HUES6 (cell line): ENCODE measurements around the gene G6PD.

ENCODE experiments used
- H3K27ac ChIP-seq: 2 replicates; pipeline ENCODE4 v1.7.0; 2013; ENCODE audit warnings: low read depth, mild to moderate bottlenecking, low read length, inconsistent platforms
- H3K27me3 ChIP-seq: 2 replicates; pipeline ENCODE4 v1.6.1; 2013; ENCODE audit warnings: low read length; ENCODE audit not compliant: control insufficient read depth, insufficient read depth
- H3K36me3 ChIP-seq: 2 replicates; pipeline ENCODE4 v1.6.1; 2013; ENCODE audit warnings: low read length; ENCODE audit not compliant: control insufficient read depth, insufficient read depth
- H3K4me1 ChIP-seq: 2 replicates; pipeline ENCODE4 v1.6.1; 2013; ENCODE audit warnings: low read length; ENCODE audit not compliant: control insufficient read depth, insufficient read depth
- H3K4me3 ChIP-seq: 2 replicates; pipeline ENCODE4 v1.5.1; 2013; ENCODE audit warnings: low read depth, low read length
- H3K9ac ChIP-seq: one replicate; pipeline ENCODE4 v1.6.1; 2013; ENCODE audit warnings: mild to moderate bottlenecking, low read length
- H3K9me3 ChIP-seq: 2 replicates; pipeline ENCODE4 v1.6.1; 2013; ENCODE audit warnings: low read depth, low read length; ENCODE audit not compliant: control insufficient read depth, insufficient read depth

Gene G6PD

GRCh38 chrX:154513716-154514115, 32.9 kb downstream of the G6PD start:
- Histone ChIP-seq H3K4me1 (peaks cover 18% of the 10 kb centered on the region), H3K27ac (no peak overlapping the region), H3K9ac (no peak overlapping the region), H3K36me3 (peaks cover 13% of the 10 kb centered on the region; the same call in 1 of the 2 replicates), H3K27me3 (no peaks in the 10 kb centered on the region), H3K9me3 (peaks cover 10% of the 10 kb centered on the region; the same call in 1 of the 2 replicates), H3K4me3 (no peak overlapping the region)

- peaks cover 15% of the 10 kb centered on the region; the same call in 1 of the 2 replicates for H3K9me3 ChIP-seq
These were observed 33.6 kb downstream of the G6PD start for GRCh38 chrX:154512879-154513553.

DNA sequence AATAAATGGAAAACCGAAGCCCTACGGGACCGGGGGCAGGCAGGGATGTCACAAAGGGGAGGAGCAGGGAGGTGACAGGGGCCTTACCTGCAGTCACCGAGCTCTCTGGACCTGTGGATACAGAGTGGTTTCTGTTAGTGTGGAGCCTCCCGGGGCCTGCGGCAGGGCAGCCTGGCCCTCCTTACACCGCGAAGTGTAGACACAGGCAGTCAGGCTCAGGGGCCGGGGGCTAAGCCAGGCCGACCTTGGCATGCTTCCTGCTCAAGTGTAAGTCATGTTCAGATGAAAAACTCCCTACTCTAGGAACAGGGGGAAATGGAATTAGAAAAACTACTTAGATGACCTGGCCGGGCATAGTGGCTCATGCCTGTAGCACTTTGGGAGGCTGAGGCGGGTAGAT, 34.9 kb downstream of the G6PD start:
- Histone ChIP-seq H3K9me3 (peaks cover 21% of the 10 kb centered on the region; the same call in 1 of the 2 replicates), H3K27me3 (no peaks in the 10 kb centered on the region), H3K27ac (no peak overlapping the region), H3K9ac (no peak overlapping the region), H3K4me3 (no peak overlapping the region), H3K4me1 (peaks cover 4% of the 10 kb centered on the region; the same call in 1 of the 2 replicates), H3K36me3 (peaks cover 25% of the 10 kb centered on the region)

More at GRCh38 chrX:154512879-154513553, 33.6 kb downstream of the G6PD start:
- H3K4me3 ChIP-seq = no peak overlapping the region
- H3K4me1 ChIP-seq = peaks cover 15% of the 10 kb centered on the region
- H3K36me3 ChIP-seq = peaks cover 17% of the 10 kb centered on the region
- H3K9ac ChIP-seq = no peak overlapping the region
- H3K27ac ChIP-seq = no peak overlapping the region
- H3K27me3 ChIP-seq = no peaks in the 10 kb centered on the region

DNA sequence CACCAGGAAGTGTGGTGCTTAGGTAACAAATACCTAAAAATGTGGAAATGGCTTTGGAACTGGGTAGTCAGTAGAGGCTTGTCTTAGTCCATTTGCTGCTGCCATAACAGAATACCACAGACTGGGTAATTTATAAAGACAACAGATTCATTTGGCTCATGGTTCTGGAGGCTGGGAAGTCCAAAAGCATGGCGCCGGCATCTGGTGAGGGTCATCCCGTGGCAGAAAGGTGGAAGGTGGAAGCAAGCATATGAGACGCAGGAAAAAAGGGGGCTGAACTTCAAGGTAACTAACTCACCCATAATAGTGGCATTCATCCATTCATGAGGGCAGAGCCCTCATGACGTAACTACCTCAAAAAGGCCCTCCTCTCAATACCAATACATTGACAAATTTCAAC, 37.2 kb downstream of the G6PD start:
- no peak overlapping the region for H3K4me3 ChIP-seq
- H3K9me3 ChIP-seq = peaks cover 30% of the 10 kb centered on the region; the same call in 1 of the 2 replicates
- no peak overlapping the region for H3K9ac ChIP-seq
- no peaks in the 10 kb centered on the region; the same call in 1 of the 2 replicates for H3K4me1 ChIP-seq
- no peaks in the 10 kb centered on the region for H3K27me3 ChIP-seq
- H3K36me3 ChIP-seq = peaks cover 44% of the 10 kb centered on the region
- no peak overlapping the region for H3K27ac ChIP-seq

GRCh38 chrX:154508384-154508745, 38.3 kb downstream of the G6PD start:
- Histone ChIP-seq H3K36me3 (peaks cover 44% of the 10 kb centered on the region), H3K9me3 (peaks cover 26% of the 10 kb centered on the region; the same call in 1 of the 2 replicates), H3K4me1 (no peaks in the 10 kb centered on the region; the same call in 1 of the 2 replicates), H3K27me3 (no peaks in the 10 kb centered on the region), H3K27ac (no peak overlapping the region), H3K4me3 (no peak overlapping the region; the same call in 1 of the 2 replicates), H3K9ac (no peak overlapping the region)

GRCh38 chrX:154507673-154508383, 38.8 kb downstream of the G6PD start:
- H3K36me3 ChIP-seq = peaks cover 44% of the 10 kb centered on the region
- H3K27ac ChIP-seq = no peak overlapping the region
- no peaks in the 10 kb centered on the region for H3K27me3 ChIP-seq
- peaks cover 28% of the 10 kb centered on the region; the same call in 1 of the 2 replicates for H3K9me3 ChIP-seq
- H3K4me3 ChIP-seq = no peak overlapping the region
- H3K4me1 ChIP-seq = no peaks in the 10 kb centered on the region; the same call in 1 of the 2 replicates
- H3K9ac ChIP-seq = no peak overlapping the region

DNA sequence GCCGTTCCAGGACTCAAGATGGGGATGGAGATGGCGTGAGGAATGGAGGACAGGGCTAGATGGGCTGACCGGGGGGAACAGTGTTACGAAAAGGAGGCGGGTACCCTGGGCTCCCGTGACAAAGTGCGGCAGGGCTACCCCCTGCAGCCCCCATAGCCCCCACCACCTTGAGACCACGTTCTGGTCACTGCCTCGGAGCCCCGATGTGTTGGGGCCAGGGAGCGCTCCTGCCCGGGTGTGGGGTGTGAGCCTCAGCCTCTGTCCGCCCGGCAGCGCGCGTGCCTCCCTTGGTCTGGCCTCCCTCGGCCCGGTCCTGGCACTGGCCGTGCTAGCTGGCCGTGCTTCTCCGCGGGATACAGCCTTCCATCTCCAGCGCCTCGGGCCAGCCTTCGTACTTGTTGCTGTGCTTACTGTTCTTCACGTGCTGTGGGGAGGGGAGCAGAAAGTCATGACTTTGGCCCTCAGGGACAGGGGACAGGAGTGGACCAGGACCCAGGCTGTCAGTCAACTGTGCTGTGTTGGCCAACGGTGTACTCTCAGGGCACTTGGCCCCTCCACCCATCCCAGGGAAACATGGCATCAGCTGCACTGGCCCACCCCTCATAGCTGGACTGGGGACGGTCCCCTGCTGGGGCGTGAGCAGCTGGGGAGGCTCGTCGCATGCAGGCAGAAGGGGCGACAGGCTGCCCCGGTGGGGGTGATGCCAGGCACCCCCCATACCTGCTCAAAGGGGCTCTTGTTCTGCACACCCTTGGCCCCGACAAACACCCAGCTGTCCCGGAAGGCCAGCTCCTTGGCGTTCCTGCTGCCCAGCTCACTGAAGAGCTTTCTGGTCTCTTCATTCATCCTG, 39.9 kb downstream of the G6PD start:
- no peak overlapping the region for H3K4me3 ChIP-seq
- H3K9me3 ChIP-seq = peaks cover 32% of the 10 kb centered on the region; the same call in 1 of the 2 replicates
- peaks cover 44% of the 10 kb centered on the region for H3K36me3 ChIP-seq
- H3K27me3 ChIP-seq = no peaks in the 10 kb centered on the region
- H3K27ac ChIP-seq = no peak overlapping the region
- no peak overlapping the region for H3K9ac ChIP-seq
- no peaks in the 10 kb centered on the region; the same call in 1 of the 2 replicates for H3K4me1 ChIP-seq

GRCh38 chrX:154505734-154506133, 40.9 kb downstream of the G6PD start:
- no peak overlapping the region for H3K27ac ChIP-seq
- H3K9me3 ChIP-seq = peaks cover 33% of the 10 kb centered on the region; the same call in 1 of the 2 replicates
- no peak overlapping the region for H3K4me3 ChIP-seq

DNA sequence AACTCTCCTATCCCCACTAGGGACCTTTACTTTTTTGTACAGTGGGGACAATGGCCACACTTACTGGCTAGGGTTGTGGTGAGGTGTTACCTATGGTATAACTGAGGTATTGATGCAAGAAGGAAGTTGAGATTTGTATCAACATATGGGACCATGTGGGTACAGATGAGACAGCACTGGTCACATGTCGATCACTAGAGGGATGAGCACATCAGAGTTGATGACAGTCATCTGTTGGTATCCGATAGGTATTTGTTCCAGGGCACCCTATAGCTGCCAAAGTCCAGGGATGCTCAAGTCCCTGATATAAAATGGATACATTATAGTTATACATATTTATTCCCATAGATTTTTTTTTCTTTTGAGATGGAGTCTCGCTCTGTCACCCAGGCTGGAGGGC, 43.7 kb downstream of the G6PD start:
- Histone ChIP-seq H3K4me3 (no peak overlapping the region), H3K9ac (no peak overlapping the region), H3K4me1 (no peaks in the 10 kb centered on the region; the same call in 1 of the 2 replicates), H3K36me3 (peaks cover 27% of the 10 kb centered on the region), H3K27ac (no peak overlapping the region), H3K9me3 (peaks cover 24% of the 10 kb centered on the region; the same call in 1 of the 2 replicates), H3K27me3 (no peaks in the 10 kb centered on the region)

More at GRCh38 chrX:154505734-154506133, 40.9 kb downstream of the G6PD start:
- Histone ChIP-seq H3K27me3 (no peaks in the 10 kb centered on the region), H3K36me3 (peaks cover 44% of the 10 kb centered on the region), H3K4me1 (no peaks in the 10 kb centered on the region; the same call in 1 of the 2 replicates), H3K9ac (no peak overlapping the region)

GRCh38 chrX:154502098-154502497, 44.5 kb downstream of the G6PD start:
- Histone ChIP-seq H3K4me1 (no peaks in the 10 kb centered on the region; the same call in 1 of the 2 replicates), H3K9me3 (peaks cover 22% of the 10 kb centered on the region; the same call in 1 of the 2 replicates), H3K9ac (no peak overlapping the region), H3K4me3 (no peak overlapping the region), H3K27me3 (no peaks in the 10 kb centered on the region), H3K36me3 (peaks cover 22% of the 10 kb centered on the region), H3K27ac (no peak overlapping the region)
